HepG2 (cell line): ENCODE measurements around the gene PDSS2. TPM values are rescaled to one million over a fixed set of nuclear protein-coding genes. Genes with fewer than 3 reads are reported as not detected.
A peak's percentile ranks its signal among the peaks of the same experiment; 100 is the strongest.

Experiments used
- ATAC-seq: fragments of 200-7000 bp; cut with Tn5 transposase; 3 replicates; pipeline ENCODE4 v1.9.1; 2020; ENCODE audit warnings: mild to moderate bottlenecking, moderate library complexity
- BruUV-seq: library from RNA; stranded (reverse); fragments of 400-500 nt; replicated peaks from 2 replicates; lab custom pipeline; 2021; lab: Mats Ljungman, UMichigan
- CTCF ChIA-PET: fragments of 300-600 bp; formaldehyde crosslinking; extraction: SDS; loops from one replicate; lab custom pipeline; 2021; ENCODE audit warnings: low total read pairs, inconsistent platforms, low intra/inter-chr PET ratio; lab: Yijun Ruan, JAX
- POLR2A ChIA-PET: fragments of 350-600 bp; sonication (Branson Sonifier 250); formaldehyde crosslinking; loops from one replicate; lab custom pipeline; 2020; ENCODE audit warnings: antibody characterized with exemption, inconsistent platforms; lab: Yijun Ruan, JAX
- DNase-seq: peaks from one replicate; pipeline ENCODE4 v3.0.0-alpha.2; 2015; ENCODE audit warnings: low spot score
- FAIRE-seq: peaks from 3 replicates; lab custom pipeline; 2011; peaks lifted over from hg19 to GRCh38; lab: Jason Lieb, UNC
- H2AFZ ChIP-seq: one replicate; pipeline ENCODE4 v1.6.1; 2011; ENCODE audit warnings: low read length, inconsistent platforms
- H3K27ac ChIP-seq: fragments of 300-600 bp; 3 replicates; pipeline ENCODE4 v1.8.0; 2011; ENCODE audit warnings: mixed run types, mild to moderate bottlenecking, mixed read lengths, low read length, inconsistent platforms; ENCODE audit not compliant: insufficient read depth; ENCODE audit errors: extremely low read length
- H3K27me3 ChIP-seq, 2 experiments: fragments of 200-600 bp in 1 of 2; 2 replicates in 1 of 2; 3 replicates in 1 of 2; pipeline versions ENCODE4 v1.6.0 to v1.8.0; 2011; ENCODE audit warnings: low read length in 2 of 2, mild to moderate bottlenecking in 2 of 2, moderate library complexity in 2 of 2, inconsistent platforms in 1 of 2; ENCODE audit not compliant: insufficient read depth in 2 of 2, control insufficient read depth in 1 of 2
- H3K36me3 ChIP-seq, 2 experiments: fragments of 200-600 bp in 1 of 2; replicated peaks in 1 of 2; 2 replicates in 1 of 2; 3 replicates in 1 of 2; pipeline versions ENCODE4 v1.5.1 to v1.8.0; 2011; ENCODE audit warnings: low read length in 2 of 2, inconsistent platforms in 1 of 2; ENCODE audit not compliant: insufficient read depth in 2 of 2, control insufficient read depth in 1 of 2
- H3K4me1 ChIP-seq: 2 replicates; pipeline ENCODE4 v1.5.1; 2012; ENCODE audit warnings: low read length, inconsistent platforms; ENCODE audit not compliant: insufficient read depth
- H3K4me2 ChIP-seq: 2 replicates; pipeline ENCODE4 v1.6.0; 2011; ENCODE audit warnings: low read depth, low read length, inconsistent platforms
- H3K4me3 ChIP-seq, 3 experiments: fragments of 200-600 bp in 1 of 3; sonication (generic), shearing (Covaris generic) in 1 of 3; replicated peaks in 1 of 3; 2 replicates each; pipeline ENCODE4 v1.5.1; 2011 to 2016; ENCODE audit warnings: low read length in 3 of 3, inconsistent platforms in 2 of 3, low read depth in 2 of 3, mild to moderate bottlenecking in 2 of 3, control low read depth in 1 of 3, mixed read lengths in 1 of 3; ENCODE audit not compliant: insufficient read depth in 1 of 3
- H3K79me2 ChIP-seq: one replicate; pipeline ENCODE4 v1.6.1; 2011; ENCODE audit warnings: low read length, inconsistent platforms; ENCODE audit not compliant: insufficient read depth
- H3K9ac ChIP-seq: 2 replicates; pipeline ENCODE4 v1.6.0; 2011; ENCODE audit warnings: mild to moderate bottlenecking, low read depth, low read length, inconsistent platforms; ENCODE audit not compliant: insufficient read depth
- H3K9me3 ChIP-seq: 2 replicates; pipeline ENCODE4 v1.5.1; 2012; ENCODE audit warnings: mild to moderate bottlenecking, low read length
- H4K20me1 ChIP-seq: 2 replicates; pipeline ENCODE4 v1.6.0; 2011; ENCODE audit warnings: inconsistent platforms, mild to moderate bottlenecking, low read length, moderate library complexity; ENCODE audit not compliant: insufficient read depth
- CBX5 ChIP-seq: sonication (generic); formaldehyde crosslinking; IDR thresholded peaks from 2 replicates; pipeline ENCODE4 v1.4.0; 2020; ENCODE audit warnings: missing genetic modification reagents, borderline replicate concordance
- ETV5 ChIP-seq: IDR thresholded peaks from 2 replicates; pipeline ENCODE4 v1.6.1; 2018; ENCODE audit warnings: missing biosample characterization, missing genetic modification reagents, inconsistent platforms, borderline replicate concordance
- FOXM1 ChIP-seq: sonication (generic); formaldehyde crosslinking; IDR thresholded peaks from 2 replicates; pipeline ENCODE4 v1.5.0; 2020; ENCODE audit warnings: missing genetic modification reagents
- KLF6 ChIP-seq: IDR thresholded peaks from 2 replicates; pipeline ENCODE4 v1.8.0; 2016; ENCODE audit warnings: missing biosample characterization, missing genetic modification reagents
- KMT2B ChIP-seq: IDR thresholded peaks from 2 replicates; pipeline ENCODE4 v1.6.1; 2016; ENCODE audit warnings: missing genetic modification reagents, missing compliant biosample characterization
- NFYB ChIP-seq: sonication (generic); formaldehyde crosslinking; IDR thresholded peaks from 2 replicates; pipeline ENCODE4 v1.4.0; 2020; ENCODE audit warnings: missing genetic modification reagents
- TBX3 ChIP-seq: fragments of 450-650 bp; IDR thresholded peaks from 2 replicates; pipeline ENCODE4 v1.6.1; 2017; ENCODE audit warnings: antibody characterized with exemption, mild to moderate bottlenecking, inconsistent platforms, borderline replicate concordance
- TEAD3 ChIP-seq: optimal IDR thresholded peaks from 2 replicates; pipeline ENCODE3; 2016; ENCODE audit warnings: borderline replicate concordance
- TOPORS ChIP-seq: sonication (generic); formaldehyde crosslinking; IDR thresholded peaks from 2 replicates; pipeline ENCODE4 v1.8.0; 2023; ENCODE audit warnings: mild to moderate bottlenecking, missing genetic modification reagents
- ZNF280B ChIP-seq: sonication (generic); formaldehyde crosslinking; IDR thresholded peaks from 2 replicates; pipeline ENCODE4 v1.5.0; 2020; ENCODE audit warnings: missing genetic modification reagents, mild to moderate bottlenecking, borderline replicate concordance
- ZNF773 ChIP-seq: sonication (generic); formaldehyde crosslinking; IDR thresholded peaks from 2 replicates; pipeline ENCODE4 v1.4.0; 2020; ENCODE audit warnings: missing genetic modification reagents, borderline replicate concordance
- WGBS: methylation state at CpG from one replicate; pipeline ENCODE4 v1.1.6; 2017; ENCODE audit warnings: low lambda C conversion rate; 5-methylcytosine and 5-hydroxymethylcytosine counted together
- in situ Hi-C: cut with HindIII; loops from 2 replicates; pipeline ENCODE4 v1.10.0; 2017; ENCODE audit warnings: low pct_unique_long_range_greater_than_20kb; ENCODE audit not compliant: extremely low pct_ligation_motif_present
- intact Hi-C: fragments of 100-400 bp; cut with micrococcal nuclease; formaldehyde crosslinking; loops from one replicate; pipeline ENCODE4 v1.10.0; 2022; ENCODE audit not compliant: unreplicated experiment
- polyA plus RNA-seq, 8 experiments: library from polyadenylated mRNA; depleted of rRNA in 3 of 8; stranded (reverse) in 7 of 8; unstranded in 1 of 8; fragments of >200 nt; fragmentation: Illumina TruSeq in 4 of 8; extraction: Trizol in 4 of 8; gene quantifications; 2 replicates each; pipeline versions ENCODE4 v1.2.1 to v1.2.3, GENCODE V29; 2011 to 2016; ENCODE audit warnings: low read depth in 4 of 8, missing spikeins in 1 of 8, mixed read lengths in 1 of 8; ENCODE audit not compliant: insufficient read depth in 1 of 8
- total RNA-seq, 5 experiments: library from RNA; depleted of rRNA; stranded (reverse); fragments of >200 nt; fragmentation: Illumina TruSeq; extraction: Trizol; gene quantifications; 2 replicates each; pipeline ENCODE4 v1.2.3, GENCODE V29; 2016; ENCODE audit warnings: low read depth in 1 of 5
- TF ChIP-seq, protein P1 (sequence below): sonication (generic); formaldehyde crosslinking; IDR thresholded peaks from 2 replicates; pipeline ENCODE4 v1.4.0; 2020; ENCODE audit warnings: missing genetic modification reagents
- TF ChIP-seq, protein P2 (sequence below): sonication (generic); formaldehyde crosslinking; IDR thresholded peaks from 2 replicates; pipeline ENCODE4 v1.5.1; 2020; ENCODE audit warnings: mild to moderate bottlenecking, missing genetic modification reagents

Gene PDSS2
- total and polyA plus RNA-seq, 2 of the 13 experiments (the other 11 are each of a cell fraction or from before 2014, with no cell fraction given) = 16.2 to 17.0 TPM

DNA sequence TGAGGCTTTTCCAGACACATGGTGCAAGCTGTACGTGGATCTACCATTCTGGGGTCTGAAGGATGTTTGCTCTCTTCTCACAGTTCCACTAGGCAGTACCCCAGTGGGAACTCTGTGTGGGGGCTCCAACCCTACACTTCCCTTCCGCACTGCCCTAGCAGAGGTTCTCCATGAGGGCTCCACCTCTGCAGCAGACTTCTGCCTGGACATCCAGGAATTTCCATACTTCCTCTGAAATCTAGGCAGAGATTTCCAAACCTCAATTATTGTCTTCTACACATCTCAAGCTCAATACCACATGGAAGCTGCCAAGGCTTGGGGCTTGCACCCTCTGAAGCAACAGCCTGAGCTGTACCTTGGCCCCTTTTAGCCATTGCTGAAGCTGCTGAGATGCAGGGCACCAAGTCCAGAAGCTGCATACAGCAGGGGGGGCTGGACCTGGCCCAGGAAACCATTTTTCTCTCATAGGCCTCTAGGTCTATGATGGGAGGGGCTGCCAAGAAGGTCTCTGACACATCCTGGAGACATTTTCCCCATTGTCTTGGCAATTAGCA, 11.6 kb downstream of the PDSS2 start:
- POLR2A ChIA-PET = no interaction called here

More for the DNA sequence above, 11.6 kb downstream of the PDSS2 start:
- no peak for ATAC-seq
- Histone ChIP-seq H4K20me1 (no peaks in the 10 kb centered on the region), H3K4me3 (no peak overlapping the region), H3K79me2 (peaks cover 10% of the 10 kb centered on the region), H3K9me3 (peaks cover 32% of the 10 kb centered on the region), H2AFZ (no peak overlapping the region), H3K4me2 (no peak overlapping the region), H3K36me3 (no peaks in the 10 kb centered on the region), H3K9ac (no peak overlapping the region), H3K27ac (no peak overlapping the region), H3K27me3 (no peaks in the 10 kb centered on the region), H3K4me1 (no peaks in the 10 kb centered on the region)
- DNase-seq = no peak
- CTCF ChIA-PET = no interaction called here
- no peak for FAIRE-seq
- WGBS = 100% methylated on average over 2 of the region's 2 CpGs
- intact Hi-C loops (no loop called here), in situ Hi-C loops (no loop called here)
- TF ChIP-seq NFYB (CRISPR knock-in tag) (no peak), TOPORS (CRISPR knock-in tag) (peak; percentile 88), ZNF773 (CRISPR knock-in tag) (no peak), ZNF280B (CRISPR knock-in tag) (peak; percentile 75; the same call in 1 of the 2 replicates), FOXM1 (CRISPR knock-in tag) (no peak), TEAD3 (CRISPR knock-in tag) (peak; percentile 11), KMT2B (CRISPR knock-in tag) (no peak), KLF6 (CRISPR knock-in tag) (no peak), CBX5 (CRISPR knock-in tag) (0 out of 2 replicates have a peak, but pooled peaks have one; percentile 40), TBX3 (no peak), ETV5 (CRISPR knock-in tag) (no peak)
- TF ChIP-seq, protein P1, sequence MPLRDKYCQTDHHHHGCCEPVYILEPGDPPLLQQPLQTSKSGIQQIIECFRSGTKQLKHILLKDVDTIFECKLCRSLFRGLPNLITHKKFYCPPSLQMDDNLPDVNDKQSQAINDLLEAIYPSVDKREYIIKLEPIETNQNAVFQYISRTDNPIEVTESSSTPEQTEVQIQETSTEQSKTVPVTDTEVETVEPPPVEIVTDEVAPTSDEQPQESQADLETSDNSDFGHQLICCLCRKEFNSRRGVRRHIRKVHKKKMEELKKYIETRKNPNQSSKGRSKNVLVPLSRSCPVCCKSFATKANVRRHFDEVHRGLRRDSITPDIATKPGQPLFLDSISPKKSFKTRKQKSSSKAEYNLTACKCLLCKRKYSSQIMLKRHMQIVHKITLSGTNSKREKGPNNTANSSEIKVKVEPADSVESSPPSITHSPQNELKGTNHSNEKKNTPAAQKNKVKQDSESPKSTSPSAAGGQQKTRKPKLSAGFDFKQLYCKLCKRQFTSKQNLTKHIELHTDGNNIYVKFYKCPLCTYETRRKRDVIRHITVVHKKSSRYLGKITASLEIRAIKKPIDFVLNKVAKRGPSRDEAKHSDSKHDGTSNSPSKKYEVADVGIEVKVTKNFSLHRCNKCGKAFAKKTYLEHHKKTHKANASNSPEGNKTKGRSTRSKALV (CRISPR knock-in tag) = no peak
- TF ChIP-seq, protein P2, sequence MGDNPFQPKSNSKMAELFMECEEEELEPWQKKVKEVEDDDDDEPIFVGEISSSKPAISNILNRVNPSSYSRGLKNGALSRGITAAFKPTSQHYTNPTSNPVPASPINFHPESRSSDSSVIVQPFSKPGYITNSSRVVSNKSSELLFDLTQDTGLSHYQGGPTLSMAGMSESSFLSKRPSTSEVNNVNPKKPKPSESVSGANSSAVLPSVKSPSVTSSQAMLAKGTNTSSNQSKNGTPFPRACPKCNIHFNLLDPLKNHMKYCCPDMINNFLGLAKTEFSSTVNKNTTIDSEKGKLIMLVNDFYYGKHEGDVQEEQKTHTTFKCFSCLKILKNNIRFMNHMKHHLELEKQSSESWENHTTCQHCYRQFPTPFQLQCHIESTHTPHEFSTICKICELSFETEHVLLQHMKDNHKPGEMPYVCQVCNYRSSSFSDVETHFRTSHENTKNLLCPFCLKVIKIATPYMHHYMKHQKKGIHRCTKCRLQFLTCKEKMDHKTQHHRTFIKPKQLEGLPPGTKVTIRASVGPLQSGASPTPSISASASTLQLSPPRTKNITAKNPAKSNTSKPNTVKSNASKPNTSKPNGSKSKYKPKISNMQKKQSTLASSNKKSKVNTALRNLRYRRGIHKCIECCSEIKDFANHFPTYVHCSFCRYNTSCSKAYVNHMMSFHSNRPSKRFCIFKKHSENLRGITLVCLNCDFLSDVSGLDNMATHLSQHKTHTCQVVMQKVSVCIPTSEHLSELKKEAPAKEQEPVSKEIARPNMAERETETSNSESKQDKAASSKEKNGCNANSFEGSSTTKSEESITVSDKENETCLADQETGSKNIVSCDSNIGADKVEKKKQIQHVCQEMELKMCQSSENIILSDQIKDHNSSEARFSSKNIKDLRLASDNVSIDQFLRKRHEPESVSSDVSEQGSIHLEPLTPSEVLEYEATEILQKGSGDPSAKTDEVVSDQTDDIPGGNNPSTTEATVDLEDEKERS (CRISPR knock-in tag) = peak; percentile 95
- BruUV-seq = no TSS peak
